Fibroblast of villous mesenchyme (primary cell): ENCODE data around the gene SLC22A7. TPM values are rescaled to one million over a fixed set of nuclear protein-coding genes. Genes with fewer than 3 reads are reported as not detected.
"Not testable (repeated sequence)": the region's sequence is repeated elsewhere in the genome, so short reads cannot be mapped to it uniquely, and the experiment has no call there.

ENCODE experiments used
- DNase-seq: peaks from one replicate; pipeline ENCODE4 v3.0.0-alpha.2; 2010; ENCODE audit warnings: low read depth
- H3K4me3 ChIP-seq: 2 replicates; pipeline ENCODE4 v1.5.1; 2011; ENCODE audit warnings: low read depth, mild to moderate bottlenecking, low read length
- total RNA-seq: library from RNA; depleted of rRNA; stranded (reverse); fragments of >200 nt; gene quantifications from 2 replicates; pipeline ENCODE4 v1.2.3, GENCODE V29; 2012
- TF ChIP-seq, protein P1 (sequence below): IDR thresholded peaks from 2 replicates; pipeline ENCODE4 v1.5.1; 2012; ENCODE audit warnings: low read depth, mild to moderate bottlenecking, low read length; ENCODE audit not compliant: insufficient read depth

SLC22A7 gene
- total RNA-seq, 1 donor: not detected

DNA sequence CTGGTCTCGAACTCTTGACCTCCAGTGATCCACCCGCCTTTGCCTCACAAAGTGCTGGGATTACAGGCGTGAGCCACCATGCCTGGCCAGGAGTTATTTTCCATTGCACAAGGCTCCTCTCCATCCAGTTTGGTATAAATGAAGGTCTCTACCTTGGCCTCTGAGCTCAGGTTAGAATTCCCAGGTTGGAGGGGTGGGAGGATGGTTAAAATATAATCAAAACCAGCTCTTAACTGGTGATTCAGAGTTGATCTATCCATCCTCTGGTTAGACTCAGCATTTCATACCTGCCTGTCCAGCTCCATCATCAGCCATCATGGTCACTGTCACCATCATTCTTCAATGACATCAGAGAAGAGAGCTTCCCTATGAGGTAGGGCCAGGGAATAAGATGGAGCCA, 2.6 kb upstream of the SLC22A7 start:
- DNase-seq: no peak
- TF ChIP-seq, protein P1, sequence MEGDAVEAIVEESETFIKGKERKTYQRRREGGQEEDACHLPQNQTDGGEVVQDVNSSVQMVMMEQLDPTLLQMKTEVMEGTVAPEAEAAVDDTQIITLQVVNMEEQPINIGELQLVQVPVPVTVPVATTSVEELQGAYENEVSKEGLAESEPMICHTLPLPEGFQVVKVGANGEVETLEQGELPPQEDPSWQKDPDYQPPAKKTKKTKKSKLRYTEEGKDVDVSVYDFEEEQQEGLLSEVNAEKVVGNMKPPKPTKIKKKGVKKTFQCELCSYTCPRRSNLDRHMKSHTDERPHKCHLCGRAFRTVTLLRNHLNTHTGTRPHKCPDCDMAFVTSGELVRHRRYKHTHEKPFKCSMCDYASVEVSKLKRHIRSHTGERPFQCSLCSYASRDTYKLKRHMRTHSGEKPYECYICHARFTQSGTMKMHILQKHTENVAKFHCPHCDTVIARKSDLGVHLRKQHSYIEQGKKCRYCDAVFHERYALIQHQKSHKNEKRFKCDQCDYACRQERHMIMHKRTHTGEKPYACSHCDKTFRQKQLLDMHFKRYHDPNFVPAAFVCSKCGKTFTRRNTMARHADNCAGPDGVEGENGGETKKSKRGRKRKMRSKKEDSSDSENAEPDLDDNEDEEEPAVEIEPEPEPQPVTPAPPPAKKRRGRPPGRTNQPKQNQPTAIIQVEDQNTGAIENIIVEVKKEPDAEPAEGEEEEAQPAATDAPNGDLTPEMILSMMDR: no peak
- no peak overlapping the region for H3K4me3 ChIP-seq

GRCh38 chr6:43296780-43297497, 1.1 kb upstream of the SLC22A7 start:
- H3K4me3 ChIP-seq: no peak overlapping the region
- TF ChIP-seq, protein P1: no peak
- DNase-seq: no peak

GRCh38 chr6:43298565-43299337, 691 bp downstream of the SLC22A7 start:
- no peak for DNase-seq
- H3K4me3 ChIP-seq: no peak overlapping the region
- TF ChIP-seq, protein P1: no peak

- H3K4me3 ChIP-seq: no peak overlapping the region
- DNase-seq: no peak
- TF ChIP-seq, protein P1: no peak
Observed at GRCh38 chr6:43299338-43300293, 1.6 kb downstream of the SLC22A7 start.

GRCh38 chr6:43301081-43301870, 3.2 kb downstream of the SLC22A7 start:
- TF ChIP-seq, protein P1: no peak
- no peak overlapping the region for H3K4me3 ChIP-seq
- DNase-seq: no peak

GRCh38 chr6:43302126-43302525, 4.1 kb downstream of the SLC22A7 start:
- no peak for DNase-seq
- H3K4me3 ChIP-seq: no peak overlapping the region
- TF ChIP-seq, protein P1: no peak

- H3K4me3 ChIP-seq, DNase-seq: not testable (repeated sequence)
Observed at GRCh38 chr6:43303006-43303405, 4.9 kb downstream of the SLC22A7 start.
